Measurements from ENCODE around the gene SLC2A5. TPM values are rescaled to one million over a fixed set of nuclear protein-coding genes. Genes with fewer than 3 reads are reported as not detected.
A peak's percentile ranks its signal among the peaks of the same experiment; 100 is the strongest.

SLC2A5 gene
- total and polyA plus RNA-seq, 9 of the 15 experiments (the other 6 are each of a cell fraction or from before 2014, with no cell fraction given) = 0.08 TPM; not detected in 8

GRCh38 chr1:9075022-9075421 is 5.6 kb upstream of the SLC2A5 start (continued):
- TF ChIP-seq, protein P1, sequence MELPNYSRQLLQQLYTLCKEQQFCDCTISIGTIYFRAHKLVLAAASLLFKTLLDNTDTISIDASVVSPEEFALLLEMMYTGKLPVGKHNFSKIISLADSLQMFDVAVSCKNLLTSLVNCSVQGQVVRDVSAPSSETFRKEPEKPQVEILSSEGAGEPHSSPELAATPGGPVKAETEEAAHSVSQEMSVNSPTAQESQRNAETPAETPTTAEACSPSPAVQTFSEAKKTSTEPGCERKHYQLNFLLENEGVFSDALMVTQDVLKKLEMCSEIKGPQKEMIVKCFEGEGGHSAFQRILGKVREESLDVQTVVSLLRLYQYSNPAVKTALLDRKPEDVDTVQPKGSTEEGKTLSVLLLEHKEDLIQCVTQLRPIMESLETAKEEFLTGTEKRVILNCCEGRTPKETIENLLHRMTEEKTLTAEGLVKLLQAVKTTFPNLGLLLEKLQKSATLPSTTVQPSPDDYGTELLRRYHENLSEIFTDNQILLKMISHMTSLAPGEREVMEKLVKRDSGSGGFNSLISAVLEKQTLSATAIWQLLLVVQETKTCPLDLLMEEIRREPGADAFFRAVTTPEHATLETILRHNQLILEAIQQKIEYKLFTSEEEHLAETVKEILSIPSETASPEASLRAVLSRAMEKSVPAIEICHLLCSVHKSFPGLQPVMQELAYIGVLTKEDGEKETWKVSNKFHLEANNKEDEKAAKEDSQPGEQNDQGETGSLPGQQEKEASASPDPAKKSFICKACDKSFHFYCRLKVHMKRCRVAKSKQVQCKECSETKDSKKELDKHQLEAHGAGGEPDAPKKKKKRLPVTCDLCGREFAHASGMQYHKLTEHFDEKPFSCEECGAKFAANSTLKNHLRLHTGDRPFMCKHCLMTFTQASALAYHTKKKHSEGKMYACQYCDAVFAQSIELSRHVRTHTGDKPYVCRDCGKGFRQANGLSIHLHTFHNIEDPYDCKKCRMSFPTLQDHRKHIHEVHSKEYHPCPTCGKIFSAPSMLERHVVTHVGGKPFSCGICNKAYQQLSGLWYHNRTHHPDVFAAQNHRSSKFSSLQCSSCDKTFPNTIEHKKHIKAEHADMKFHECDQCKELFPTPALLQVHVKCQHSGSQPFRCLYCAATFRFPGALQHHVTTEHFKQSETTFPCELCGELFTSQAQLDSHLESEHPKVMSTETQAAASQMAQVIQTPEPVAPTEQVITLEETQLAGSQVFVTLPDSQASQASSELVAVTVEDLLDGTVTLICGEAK (IDR thresholded peaks at IDR 0.05) = no peak
- TF ChIP-seq, protein P1 (CRISPR knock-in tag; IDR thresholded peaks at IDR 0.05) = no peak
- TF ChIP-seq E2F8 (IDR thresholded peaks at IDR 0.05; ENCODE audit: low read depth, partially characterized antibody) (no peak), RAD51 (IDR thresholded peaks at IDR 0.05; ENCODE audit: borderline replicate concordance, low read depth) (no peak), STAT5B (CRISPR knock-in tag; IDR thresholded peaks at IDR 0.05) (no peak), ZFP1 (CRISPR knock-in tag; IDR thresholded peaks at IDR 0.05) (no peak), TAF15 (IDR thresholded peaks at IDR 0.05; ENCODE audit: low read depth, low read length) (no peak), ZKSCAN1 (IDR thresholded peaks at IDR 0.05; ENCODE audit: low read depth, low read length) (no peak), ZSCAN29 (IDR thresholded peaks at IDR 0.05) (no peak), ILF3 (IDR thresholded peaks at IDR 0.05; ENCODE audit: borderline replicate concordance) (no peak), MTA1 (IDR thresholded peaks at IDR 0.05; ENCODE audit: borderline replicate concordance) (peak; percentile 41; the same call in 1 of the 2 replicates), NCOA1 (IDR thresholded peaks at IDR 0.05; ENCODE audit: low read depth) (peak; percentile 22; the same call in 1 of the 2 replicates), ZNF584 (CRISPR knock-in tag; IDR thresholded peaks at IDR 0.05; ENCODE audit: low read depth) (0 out of 2 replicates have a peak, but pooled peaks have one; percentile 41), ELF4 (CRISPR knock-in tag; IDR thresholded peaks at IDR 0.05) (no peak)
- TF ChIP-seq, protein P2, sequence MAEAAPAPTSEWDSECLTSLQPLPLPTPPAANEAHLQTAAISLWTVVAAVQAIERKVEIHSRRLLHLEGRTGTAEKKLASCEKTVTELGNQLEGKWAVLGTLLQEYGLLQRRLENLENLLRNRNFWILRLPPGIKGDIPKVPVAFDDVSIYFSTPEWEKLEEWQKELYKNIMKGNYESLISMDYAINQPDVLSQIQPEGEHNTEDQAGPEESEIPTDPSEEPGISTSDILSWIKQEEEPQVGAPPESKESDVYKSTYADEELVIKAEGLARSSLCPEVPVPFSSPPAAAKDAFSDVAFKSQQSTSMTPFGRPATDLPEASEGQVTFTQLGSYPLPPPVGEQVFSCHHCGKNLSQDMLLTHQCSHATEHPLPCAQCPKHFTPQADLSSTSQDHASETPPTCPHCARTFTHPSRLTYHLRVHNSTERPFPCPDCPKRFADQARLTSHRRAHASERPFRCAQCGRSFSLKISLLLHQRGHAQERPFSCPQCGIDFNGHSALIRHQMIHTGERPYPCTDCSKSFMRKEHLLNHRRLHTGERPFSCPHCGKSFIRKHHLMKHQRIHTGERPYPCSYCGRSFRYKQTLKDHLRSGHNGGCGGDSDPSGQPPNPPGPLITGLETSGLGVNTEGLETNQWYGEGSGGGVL (CRISPR knock-in tag; IDR thresholded peaks at IDR 0.05) = no peak
